Large intestine (tissue), 12 donors: Measurements from ENCODE around the gene TMEM259. TPM values are rescaled to one million over a fixed set of nuclear protein-coding genes. Genes with fewer than 3 reads are reported as not detected.

Source experiments
- DNase-seq, 2 donors: peaks; one replicate each; pipeline versions ENCODE4 v3.0.0 to v3.0.0-alpha.2; 2013
- H3K27ac ChIP-seq: one replicate; pipeline ENCODE4 v1.5.1; 2013; ENCODE audit warnings: low read length
- H3K27me3 ChIP-seq: 2 replicates; pipeline ENCODE4 v1.6.1; 2013; ENCODE audit warnings: low read length; ENCODE audit not compliant: control insufficient read depth, insufficient read depth
- H3K36me3 ChIP-seq: 2 replicates; pipeline ENCODE4 v1.6.1; 2013; ENCODE audit warnings: low read length; ENCODE audit not compliant: control insufficient read depth, insufficient read depth
- H3K4me1 ChIP-seq: one replicate; pipeline ENCODE4 v1.6.1; 2013; ENCODE audit warnings: low read length; ENCODE audit not compliant: control insufficient read depth, insufficient read depth
- H3K4me3 ChIP-seq: one replicate; pipeline ENCODE4 v1.5.1; 2013; ENCODE audit warnings: low read length
- H3K9me3 ChIP-seq: one replicate; pipeline ENCODE4 v1.6.1; 2013; ENCODE audit warnings: mild to moderate bottlenecking, low read depth, low read length, moderate library complexity; ENCODE audit not compliant: control insufficient read depth
- WGBS: methylation state at CpG from one replicate; pipeline ENCODE4 v1.1.5; 2013; ENCODE audit warnings: low lambda C conversion rate; ENCODE audit not compliant: insufficient coverage; 5-methylcytosine and 5-hydroxymethylcytosine counted together
- long read RNA-seq, 11 donors: transcript quantifications; one replicate each; lab custom pipeline, GENCODE V29; 2026
- polyA plus RNA-seq: library from polyadenylated mRNA; unstranded; fragments of 120-200 nt; gene quantifications from one replicate; pipeline ENCODE4 v1.2.1, GENCODE V29; 2013

The TMEM259 gene
- polyA plus RNA-seq: 144 TPM
- long read RNA-seq, donor 1, transcript TMEM259-202 (11 exons, 2,748 nt): minor isoform, 5 of 20 reads
- long read RNA-seq, donor 1, transcript TMEM259-208 (1 exons, 1,637 nt): major isoform, 15 of 20 reads
- long read RNA-seq, donor 1, partial matches to known transcripts: 0 of 20 reads
- long read RNA-seq, donor 1, other reads (novel, unspliced or antisense): 0 of 20 reads
- long read RNA-seq, donor 2, transcript TMEM259-202 (11 exons, 2,748 nt): minor isoform, 9 of 863 reads
- long read RNA-seq, donor 2, transcript TMEM259-208 (1 exons, 1,637 nt): major isoform, 36 of 863 reads
- long read RNA-seq, donor 2, partial matches to known transcripts: 264 of 863 reads
- long read RNA-seq, donor 2, other reads (novel, unspliced or antisense): 552 of 863 reads
- long read RNA-seq, donor 3: 0 reads
- long read RNA-seq, donor 4, partial matches to known transcripts: 0 of 2 reads
- long read RNA-seq, donor 4, other reads (novel, unspliced or antisense): 0 of 2 reads
- long read RNA-seq, donor 5, transcript TMEM259-208 (1 exons, 1,637 nt): minor isoform, 5 of 13 reads
- long read RNA-seq, donor 5, transcript TMEM259-202 (11 exons, 2,748 nt): major isoform, 8 of 13 reads
- long read RNA-seq, donor 5, partial matches to known transcripts: 0 of 13 reads
- long read RNA-seq, donor 5, other reads (novel, unspliced or antisense): 0 of 13 reads
- long read RNA-seq, donor 6, transcript TMEM259-208 (1 exons, 1,637 nt): major isoform, 22 of 49 reads
- long read RNA-seq, donor 6, transcript TMEM259-202 (11 exons, 2,748 nt): minor isoform, 6 of 49 reads
- long read RNA-seq, donor 6, partial matches to known transcripts: 21 of 49 reads
- long read RNA-seq, donor 6, other reads (novel, unspliced or antisense): 0 of 49 reads
- long read RNA-seq, donor 7, transcript TMEM259-202 (11 exons, 2,748 nt): minor isoform, 7 of 25 reads
- long read RNA-seq, donor 7, transcript TMEM259-208 (1 exons, 1,637 nt): major isoform, 11 of 25 reads
- long read RNA-seq, donor 7, partial matches to known transcripts: 5 of 25 reads
- long read RNA-seq, donor 7, other reads (novel, unspliced or antisense): 0 of 25 reads
- long read RNA-seq, donor 8, transcript TMEM259-202 (11 exons, 2,748 nt): minor isoform, 13 of 82 reads
- long read RNA-seq, donor 8, transcript TMEM259-208 (1 exons, 1,637 nt): major isoform, 34 of 82 reads
- long read RNA-seq, donor 8, partial matches to known transcripts: 24 of 82 reads
- long read RNA-seq, donor 8, other reads (novel, unspliced or antisense): 10 of 82 reads
- long read RNA-seq, donor 9, transcript TMEM259-208 (1 exons, 1,637 nt): major isoform, 12 of 28 reads
- long read RNA-seq, donor 9, transcript TMEM259-202 (11 exons, 2,748 nt): minor isoform, 10 of 28 reads
- long read RNA-seq, donor 9, partial matches to known transcripts: 6 of 28 reads
- long read RNA-seq, donor 9, other reads (novel, unspliced or antisense): 0 of 28 reads
- long read RNA-seq, donor 10, transcript TMEM259-202 (11 exons, 2,748 nt): minor isoform, 13 of 45 reads
- long read RNA-seq, donor 10, transcript TMEM259-208 (1 exons, 1,637 nt): major isoform, 18 of 45 reads
- long read RNA-seq, donor 10, partial matches to known transcripts: 13 of 45 reads
- long read RNA-seq, donor 10, other reads (novel, unspliced or antisense): 0 of 45 reads
- long read RNA-seq, donor 11, transcript TMEM259-202 (11 exons, 2,748 nt): minor isoform, 6 of 37 reads
- long read RNA-seq, donor 11, transcript TMEM259-208 (1 exons, 1,637 nt): major isoform, 15 of 37 reads
- long read RNA-seq, donor 11, partial matches to known transcripts: 15 of 37 reads
- long read RNA-seq, donor 11, other reads (novel, unspliced or antisense): 0 of 37 reads

DNA sequence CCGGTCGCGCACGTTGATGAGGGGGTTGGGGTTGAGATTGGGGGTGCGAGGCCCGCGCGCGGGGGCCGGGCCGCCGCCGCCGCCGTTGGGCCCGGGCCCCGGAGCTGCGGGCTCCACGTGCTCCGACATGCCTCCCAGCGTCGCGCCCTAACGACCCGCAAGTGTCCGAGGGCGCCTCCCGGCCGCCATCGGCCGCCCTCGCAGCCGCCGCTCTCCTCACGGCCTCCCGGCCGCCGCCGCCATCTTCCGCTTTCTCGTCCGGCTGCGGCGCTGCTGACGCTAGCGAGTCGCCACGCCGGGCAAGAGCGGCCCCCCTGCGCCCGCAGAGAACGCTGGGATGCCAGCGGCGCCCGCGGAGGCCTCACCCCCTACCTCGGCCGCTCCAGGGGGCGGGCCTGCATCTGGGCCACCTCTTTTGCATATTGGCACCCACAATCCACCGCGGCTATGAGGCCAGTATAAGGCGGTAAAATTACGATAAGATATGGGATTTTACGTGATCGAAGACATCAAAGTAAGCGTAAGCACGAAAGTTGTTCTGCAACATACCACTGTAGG, at the start of gene TMEM259:
TSS of gene TMEM259 (minus strand) at position 256 of the 558 bp plus-strand sequence. CDS start at position 129, 127 bp downstream.
- H3K9me3 ChIP-seq: no peaks in the 10 kb centered on the region
- peaks cover 36% of the 10 kb centered on the region for H3K4me1 ChIP-seq
- DNase-seq: peak; percentile 98
- H3K4me3 ChIP-seq: peak within 1 kb of the TSS; percentile 99
- peak within 1 kb of the TSS; percentile 68 for H3K27ac ChIP-seq
- no peaks in the 10 kb centered on the region for H3K36me3 ChIP-seq
- H3K27me3 ChIP-seq: no peaks in the 10 kb centered on the region
- no CpG with 5 or more reads among the region's 68 CpGs for WGBS

GRCh38 chr19:1070576-1070930, 49.6 kb upstream of the TMEM259 start:
- no peak overlapping the region for H3K4me3 ChIP-seq
- H3K27ac ChIP-seq: no peak overlapping the region
- peaks cover 19% of the 10 kb centered on the region for H3K9me3 ChIP-seq
- H3K4me1 ChIP-seq: no peaks in the 10 kb centered on the region
- no peak for DNase-seq
- H3K27me3 ChIP-seq: peaks cover 78% of the 10 kb centered on the region
- WGBS: no CpG with 5 or more reads among the region's 21 CpGs
- H3K36me3 ChIP-seq: no peaks in the 10 kb centered on the region

DNA sequence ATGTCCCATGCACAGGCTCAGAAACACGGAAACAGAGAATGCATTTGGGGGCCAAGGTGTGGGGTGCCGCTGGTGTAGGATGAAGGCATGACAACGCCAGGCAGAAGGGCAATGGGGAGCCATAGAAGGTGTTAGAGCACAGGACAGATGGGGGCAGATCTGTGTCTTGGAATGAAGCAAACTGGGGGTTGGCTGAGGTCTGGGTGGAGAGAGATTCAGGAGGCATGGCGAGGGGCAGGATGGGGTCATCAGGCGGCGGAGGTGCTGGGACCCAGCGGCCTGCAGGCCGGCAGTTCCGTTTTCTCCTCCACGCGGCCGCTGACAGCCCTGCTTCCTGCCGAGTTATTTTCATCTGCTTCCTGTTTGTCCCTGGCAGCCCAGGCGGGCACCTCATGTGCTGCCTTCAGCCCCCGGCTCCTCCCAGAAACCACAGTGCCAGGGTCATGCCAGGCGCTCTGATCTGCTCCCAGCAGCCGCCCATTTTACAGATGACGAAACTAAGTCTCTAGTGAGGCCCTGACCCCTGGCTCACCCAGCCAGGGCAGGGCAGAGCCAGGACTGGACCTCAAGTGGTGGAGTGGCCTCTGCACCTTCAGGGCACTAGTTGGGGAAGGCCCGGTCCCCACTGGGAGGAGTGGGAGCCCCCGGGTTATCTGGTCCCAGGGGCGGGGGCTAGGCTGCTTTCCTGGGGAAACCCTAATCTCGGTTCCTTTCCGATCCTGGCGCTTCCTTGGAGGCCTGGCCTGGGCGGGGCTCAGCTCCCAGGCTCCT, 48.3 kb upstream of the TMEM259 start:
- Histone ChIP-seq H3K27ac (no peak overlapping the region), H3K27me3 (peaks cover 91% of the 10 kb centered on the region), H3K4me1 (peaks cover 10% of the 10 kb centered on the region), H3K36me3 (no peaks in the 10 kb centered on the region), H3K4me3 (no peak overlapping the region), H3K9me3 (peaks cover 28% of the 10 kb centered on the region)
- no CpG with 5 or more reads among the region's 25 CpGs for WGBS
- DNase-seq: no peak

GRCh38 chr19:1068009-1069001, 47.4 kb upstream of the TMEM259 start:
- no CpG with 5 or more reads among the region's 45 CpGs for WGBS
- Histone ChIP-seq H3K36me3 (no peaks in the 10 kb centered on the region), H3K27ac (no peak overlapping the region), H3K27me3 (peaks cover 96% of the 10 kb centered on the region), H3K9me3 (peaks cover 37% of the 10 kb centered on the region), H3K4me3 (peak overlapping the region; percentile 28), H3K4me1 (peaks cover 13% of the 10 kb centered on the region)
- no peak for DNase-seq

DNA sequence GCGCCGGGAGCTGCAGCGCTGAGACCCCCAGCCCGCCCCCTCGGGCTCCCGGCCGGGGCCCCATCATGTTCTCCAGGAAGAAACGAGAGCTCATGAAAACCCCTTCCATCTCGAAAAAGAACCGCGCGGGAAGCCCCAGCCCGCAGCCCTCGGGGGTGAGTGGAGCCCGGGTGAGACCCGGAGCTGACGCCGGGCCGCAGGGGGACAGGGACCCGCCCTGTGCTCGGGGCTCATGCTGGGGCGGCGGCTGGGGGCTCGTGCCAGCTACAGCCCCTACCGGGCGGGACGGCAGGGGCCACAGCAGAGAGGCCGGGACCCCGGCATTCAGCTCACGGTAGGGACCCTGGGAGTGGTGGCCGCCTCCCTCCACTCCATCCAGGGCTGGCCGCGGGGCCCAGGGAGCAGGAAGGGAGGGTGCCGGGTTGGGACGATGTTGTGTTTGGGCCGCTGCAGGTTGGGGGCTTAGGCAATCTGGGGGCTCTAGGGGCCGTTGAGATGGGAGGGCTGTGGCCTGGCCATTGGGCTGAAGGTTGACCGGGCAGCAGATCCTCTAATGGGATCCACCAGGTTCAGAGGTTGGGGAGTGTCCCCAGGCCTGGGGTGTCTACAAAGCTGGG, 46.5 kb upstream of the TMEM259 start:
- WGBS: no CpG with 5 or more reads among the region's 38 CpGs
- no peak for DNase-seq
- peaks cover 88% of the 10 kb centered on the region for H3K27me3 ChIP-seq
- H3K4me3 ChIP-seq: peak overlapping the region; percentile 28
- H3K9me3 ChIP-seq: peaks cover 38% of the 10 kb centered on the region
- no peak overlapping the region for H3K27ac ChIP-seq
- no peaks in the 10 kb centered on the region for H3K36me3 ChIP-seq
- H3K4me1 ChIP-seq: peaks cover 13% of the 10 kb centered on the region

DNA sequence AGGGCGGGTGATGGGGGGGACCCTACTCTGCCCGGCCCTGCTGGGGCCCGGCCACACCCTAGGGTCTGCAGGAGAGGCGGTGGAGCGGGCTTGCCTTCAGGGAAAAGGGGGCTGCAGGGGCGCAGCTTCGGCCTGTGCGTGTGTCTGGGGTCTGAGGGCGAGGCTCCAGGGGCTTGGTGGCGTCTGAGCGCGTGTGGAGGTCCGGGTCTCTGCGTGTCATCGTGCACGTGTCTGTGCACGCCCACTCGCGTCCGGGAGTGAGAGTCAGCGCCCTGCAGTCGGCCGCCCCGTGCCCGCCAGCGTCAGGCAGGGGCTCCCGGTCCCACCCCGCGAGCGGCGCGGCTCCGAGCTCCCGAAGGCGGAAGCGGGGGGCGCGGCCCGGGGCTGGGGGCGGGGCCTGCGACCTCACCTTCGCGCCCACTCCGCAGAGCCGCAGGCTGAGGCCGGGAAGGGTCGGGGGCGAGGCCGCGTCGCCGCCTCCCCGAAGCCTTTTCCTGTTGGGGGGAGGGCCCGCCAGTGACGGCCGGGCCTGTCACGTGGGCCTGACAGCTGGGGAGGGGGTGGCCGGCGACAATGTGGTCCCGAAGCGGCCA, 45.9 kb upstream of the TMEM259 start, which contains the start of gene ARHGAP45:
TSS of gene ARHGAP45 (plus strand) at position 420 of the 593 bp plus-strand sequence. CDS start 239 bp downstream, outside the sequence.
- DNase-seq: no peak
- Histone ChIP-seq H3K9me3 (peaks cover 41% of the 10 kb centered on the region), H3K4me3 (peak within 1 kb of the TSS; percentile 28), H3K27ac (no peak within 1 kb of the TSS), H3K4me1 (peaks cover 13% of the 10 kb centered on the region), H3K36me3 (no peaks in the 10 kb centered on the region), H3K27me3 (peaks cover 82% of the 10 kb centered on the region)
- no CpG with 5 or more reads among the region's 61 CpGs for WGBS

GRCh38 chr19:1066251-1066747, 45.4 kb upstream of the TMEM259 start:
- WGBS: no CpG with 5 or more reads among the region's 17 CpGs
- peaks cover 13% of the 10 kb centered on the region for H3K4me1 ChIP-seq
- no peak overlapping the region for H3K27ac ChIP-seq
- H3K36me3 ChIP-seq: no peaks in the 10 kb centered on the region
- DNase-seq: no peak
- peaks cover 41% of the 10 kb centered on the region for H3K9me3 ChIP-seq
- H3K4me3 ChIP-seq: no peak overlapping the region
- H3K27me3 ChIP-seq: peaks cover 78% of the 10 kb centered on the region
